ENCODE measurements around the gene STK32B. TPM values are rescaled to one million over a fixed set of nuclear protein-coding genes. Genes with fewer than 3 reads are reported as not detected.

The STK32B gene
- total RNA-seq, 2 experiments from 2014 or later, result not detected

GRCh38 chr4:5185551-5185950 lies 134.3 kb downstream of the STK32B start:
- no peak overlapping the region for H2AFZ ChIP-seq (ENCODE audit: low read length)
- H3K79me2 ChIP-seq (ENCODE audit: insufficient read depth, low read depth, low read length), result no peaks in the 10 kb centered on the region
- H3K27ac ChIP-seq (ENCODE audit: low read depth, low read length, poor library complexity, severe bottlenecking), result no peak overlapping the region
- ChIA-PET CTCF (ENCODE audit: unreplicated experiment) (no interaction called here), POLR2A (no interaction called here)
- no TSS peak for BruUV-seq (replicated peaks)
- H4K20me1 ChIP-seq (ENCODE audit: insufficient read depth, low read length), result no peaks in the 10 kb centered on the region
- H3K36me3 ChIP-seq (ENCODE audit: insufficient read depth, low read length), result no peaks in the 10 kb centered on the region
- no peak overlapping the region for H3K4me2 ChIP-seq (ENCODE audit: low read length)
- H3K9me3 ChIP-seq (ENCODE audit: low read length), result no peaks in the 10 kb centered on the region
- no peak for DNase-seq (ENCODE audit: low spot score)
- TF ChIP-seq EZH2phosphoT487 (IDR thresholded peaks at IDR 0.05; ENCODE audit: borderline replicate concordance, low read depth, low read length), result no peak
- TF ChIP-seq, protein P1, sequence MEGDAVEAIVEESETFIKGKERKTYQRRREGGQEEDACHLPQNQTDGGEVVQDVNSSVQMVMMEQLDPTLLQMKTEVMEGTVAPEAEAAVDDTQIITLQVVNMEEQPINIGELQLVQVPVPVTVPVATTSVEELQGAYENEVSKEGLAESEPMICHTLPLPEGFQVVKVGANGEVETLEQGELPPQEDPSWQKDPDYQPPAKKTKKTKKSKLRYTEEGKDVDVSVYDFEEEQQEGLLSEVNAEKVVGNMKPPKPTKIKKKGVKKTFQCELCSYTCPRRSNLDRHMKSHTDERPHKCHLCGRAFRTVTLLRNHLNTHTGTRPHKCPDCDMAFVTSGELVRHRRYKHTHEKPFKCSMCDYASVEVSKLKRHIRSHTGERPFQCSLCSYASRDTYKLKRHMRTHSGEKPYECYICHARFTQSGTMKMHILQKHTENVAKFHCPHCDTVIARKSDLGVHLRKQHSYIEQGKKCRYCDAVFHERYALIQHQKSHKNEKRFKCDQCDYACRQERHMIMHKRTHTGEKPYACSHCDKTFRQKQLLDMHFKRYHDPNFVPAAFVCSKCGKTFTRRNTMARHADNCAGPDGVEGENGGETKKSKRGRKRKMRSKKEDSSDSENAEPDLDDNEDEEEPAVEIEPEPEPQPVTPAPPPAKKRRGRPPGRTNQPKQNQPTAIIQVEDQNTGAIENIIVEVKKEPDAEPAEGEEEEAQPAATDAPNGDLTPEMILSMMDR (conservative IDR thresholded peaks at IDR 0.05; ENCODE audit: low read length), result no peak
- intact Hi-C loops (cut with micrococcal nuclease; ENCODE audit: unreplicated experiment), result no loop called here
- no peak overlapping the region for H3K4me3 ChIP-seq (ENCODE audit: low read depth, low read length, poor library complexity, severe bottlenecking)
- no peaks in the 10 kb centered on the region for H3K4me1 ChIP-seq (ENCODE audit: insufficient read depth, low read length, poor library complexity, severe bottlenecking)
- H3K9me2 ChIP-seq (ENCODE audit: insufficient read depth, low read length), result no peaks in the 10 kb centered on the region

GRCh38 chr4:5186271-5187064 lies 135.2 kb downstream of the STK32B start:
- intact Hi-C loops (cut with micrococcal nuclease; ENCODE audit: unreplicated experiment), result no loop called here
- DNase-seq (ENCODE audit: low spot score), result peak; percentile 2
- Histone ChIP-seq H2AFZ (ENCODE audit: low read length) (no peak overlapping the region), H3K4me1 (ENCODE audit: insufficient read depth, low read length, poor library complexity, severe bottlenecking) (no peaks in the 10 kb centered on the region), H4K20me1 (ENCODE audit: insufficient read depth, low read length) (no peaks in the 10 kb centered on the region), H3K79me2 (ENCODE audit: insufficient read depth, low read depth, low read length) (no peaks in the 10 kb centered on the region), H3K9me2 (ENCODE audit: insufficient read depth, low read length) (no peaks in the 10 kb centered on the region), H3K36me3 (ENCODE audit: insufficient read depth, low read length) (no peaks in the 10 kb centered on the region), H3K4me3 (ENCODE audit: low read depth, low read length, poor library complexity, severe bottlenecking) (no peak overlapping the region), H3K9me3 (ENCODE audit: low read length) (no peaks in the 10 kb centered on the region), H3K27ac (ENCODE audit: low read depth, low read length, poor library complexity, severe bottlenecking) (no peak overlapping the region), H3K4me2 (ENCODE audit: low read length) (no peak overlapping the region)
- no TSS peak for BruUV-seq (replicated peaks)
- POLR2A ChIA-PET, result no interaction called here
- TF ChIP-seq EZH2phosphoT487 (IDR thresholded peaks at IDR 0.05; ENCODE audit: borderline replicate concordance, low read depth, low read length), result no peak
- TF ChIP-seq, protein P1 (conservative IDR thresholded peaks at IDR 0.05; ENCODE audit: low read length), result no peak
- CTCF ChIA-PET (ENCODE audit: unreplicated experiment), result no interaction called here

DNA sequence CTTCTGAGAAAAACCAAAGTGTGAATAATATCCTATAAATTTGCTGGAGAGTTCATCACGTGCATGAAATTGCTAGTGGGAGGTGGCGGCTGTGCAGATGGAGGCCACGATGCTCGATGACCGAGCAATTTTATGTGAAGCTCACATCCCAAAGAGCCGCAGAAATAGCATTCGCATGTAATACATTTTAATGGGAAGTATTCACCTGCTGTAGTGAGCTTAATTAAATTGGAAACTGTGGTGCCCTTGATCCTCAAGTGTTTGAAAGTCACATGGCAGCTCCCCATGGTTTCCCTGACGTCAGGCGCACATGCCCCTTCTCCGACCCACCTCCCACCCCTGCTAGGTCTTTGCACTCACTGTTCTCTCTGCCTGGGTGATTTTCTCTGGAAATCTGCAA lies 136.8 kb downstream of the STK32B start:
- POLR2A ChIA-PET, result no interaction called here
- Histone ChIP-seq H3K4me3 (ENCODE audit: low read depth, low read length, poor library complexity, severe bottlenecking) (no peak overlapping the region), H3K4me2 (ENCODE audit: low read length) (no peak overlapping the region), H3K4me1 (ENCODE audit: insufficient read depth, low read length, poor library complexity, severe bottlenecking) (no peaks in the 10 kb centered on the region), H3K9me3 (ENCODE audit: low read length) (no peaks in the 10 kb centered on the region), H4K20me1 (ENCODE audit: insufficient read depth, low read length) (no peaks in the 10 kb centered on the region), H3K27ac (ENCODE audit: low read depth, low read length, poor library complexity, severe bottlenecking) (no peak overlapping the region), H3K79me2 (ENCODE audit: insufficient read depth, low read depth, low read length) (no peaks in the 10 kb centered on the region), H3K9me2 (ENCODE audit: insufficient read depth, low read length) (no peaks in the 10 kb centered on the region), H3K36me3 (ENCODE audit: insufficient read depth, low read length) (no peaks in the 10 kb centered on the region), H2AFZ (ENCODE audit: low read length) (no peak overlapping the region)
- no TSS peak for BruUV-seq (replicated peaks)
- CTCF ChIA-PET (ENCODE audit: unreplicated experiment), result no interaction called here
- intact Hi-C loops (cut with micrococcal nuclease; ENCODE audit: unreplicated experiment), result no loop called here
- TF ChIP-seq EZH2phosphoT487 (IDR thresholded peaks at IDR 0.05; ENCODE audit: borderline replicate concordance, low read depth, low read length), result no peak
- TF ChIP-seq, protein P1 (conservative IDR thresholded peaks at IDR 0.05; ENCODE audit: low read length), result no peak
- DNase-seq (ENCODE audit: low spot score), result no peak
